H9 (cell line): ENCODE measurements around the gene SMCHD1. TPM values are rescaled to one million over a fixed set of nuclear protein-coding genes. Genes with fewer than 3 reads are reported as not detected.

Source experiments
- DNase-seq: peaks from one replicate; pipeline ENCODE4 v3.0.0-alpha.2; 2017
- H2AFZ ChIP-seq: one replicate; pipeline ENCODE4 v1.6.1; 2013; ENCODE audit warnings: mild to moderate bottlenecking, low read length, control low read depth, moderate library complexity
- H2AK5ac ChIP-seq: 2 replicates; pipeline ENCODE4 v1.6.1; 2013; ENCODE audit warnings: low read length, control low read depth, mixed read lengths; ENCODE audit not compliant: insufficient read length
- H2BK120ac ChIP-seq: one replicate; pipeline ENCODE4 v1.6.1; 2013; ENCODE audit warnings: low read depth, mild to moderate bottlenecking, low read length, control low read depth, inconsistent platforms; ENCODE audit not compliant: poor library complexity, severe bottlenecking
- H2BK12ac ChIP-seq: 2 replicates; pipeline ENCODE4 v1.6.1; 2013; ENCODE audit warnings: low read length, control low read depth, mixed read lengths, low read depth; ENCODE audit not compliant: insufficient read length
- H2BK15ac ChIP-seq: 2 replicates; pipeline ENCODE4 v1.6.1; 2013; ENCODE audit warnings: low read depth, low read length, control low read depth
- H2BK20ac ChIP-seq: one replicate; pipeline ENCODE4 v1.6.1; 2013; ENCODE audit warnings: low read depth, mild to moderate bottlenecking, low read length, control low read depth, inconsistent platforms; ENCODE audit not compliant: poor library complexity, severe bottlenecking
- H2BK5ac ChIP-seq: 2 replicates; pipeline ENCODE4 v1.6.1; 2013; ENCODE audit warnings: low read length, control low read depth, mixed read lengths; ENCODE audit not compliant: insufficient read length
- H3K14ac ChIP-seq: 2 replicates; pipeline ENCODE4 v1.6.1; 2013; ENCODE audit warnings: low read length, control low read depth; ENCODE audit not compliant: insufficient read depth
- H3K18ac ChIP-seq: 2 replicates; pipeline ENCODE4 v1.6.1; 2013; ENCODE audit warnings: low read depth, mild to moderate bottlenecking, mixed read lengths, low read length, control low read depth; ENCODE audit not compliant: insufficient read length
- H3K23ac ChIP-seq: 2 replicates; pipeline ENCODE4 v1.6.1; 2013; ENCODE audit warnings: low read length, control low read depth, mixed read lengths, low read depth; ENCODE audit not compliant: insufficient read length
- H3K23me2 ChIP-seq: 2 replicates; pipeline ENCODE4 v1.6.1; 2013; ENCODE audit warnings: low read depth, mild to moderate bottlenecking, mixed read lengths, low read length, control low read depth; ENCODE audit not compliant: insufficient read length, poor library complexity, severe bottlenecking
- H3K27ac ChIP-seq: 2 replicates; pipeline ENCODE4 v1.5.1; 2013; ENCODE audit warnings: low read length, control low read depth, mixed read lengths, low read depth; ENCODE audit not compliant: insufficient read length
- H3K27me3 ChIP-seq: 2 replicates; pipeline ENCODE4 v1.6.1; 2013; ENCODE audit warnings: low read length, control low read depth, inconsistent platforms; ENCODE audit not compliant: insufficient read depth
- H3K4ac ChIP-seq: 2 replicates; pipeline ENCODE4 v1.6.1; 2013; ENCODE audit warnings: low read depth, mild to moderate bottlenecking, control low read depth, inconsistent platforms, low read length, moderate library complexity
- H3K4me1 ChIP-seq: 2 replicates; pipeline ENCODE4 v1.6.1; 2013; ENCODE audit warnings: low read length, control low read depth, inconsistent platforms; ENCODE audit not compliant: insufficient read depth
- H3K4me2 ChIP-seq: 2 replicates; pipeline ENCODE4 v1.6.1; 2013; ENCODE audit warnings: low read length, control low read depth, mixed read lengths; ENCODE audit not compliant: insufficient read length, insufficient read depth
- H3K56ac ChIP-seq: 2 replicates; pipeline ENCODE4 v1.6.1; 2013; ENCODE audit warnings: low read depth, mild to moderate bottlenecking, mixed read lengths, low read length, control low read depth; ENCODE audit not compliant: insufficient read length
- H3K79me1 ChIP-seq: 2 replicates; pipeline ENCODE4 v1.6.1; 2013; ENCODE audit warnings: low read depth, mild to moderate bottlenecking, moderate library complexity, low read length, control low read depth, inconsistent platforms; ENCODE audit not compliant: insufficient read depth, poor library complexity, severe bottlenecking
- H3K79me2 ChIP-seq: 2 replicates; pipeline ENCODE4 v1.6.1; 2013; ENCODE audit warnings: low read length, control low read depth, inconsistent platforms; ENCODE audit not compliant: insufficient read depth
- H3K9ac ChIP-seq: 2 replicates; pipeline ENCODE4 v1.6.1; 2013; ENCODE audit warnings: low read length, control low read depth, mixed read lengths; ENCODE audit not compliant: insufficient read length; ENCODE audit errors: extremely low read depth
- H3K9me3 ChIP-seq: one replicate; pipeline ENCODE4 v1.6.1; 2013; ENCODE audit warnings: low read depth, low read length, inconsistent platforms; ENCODE audit not compliant: control insufficient read depth
- H3T11ph ChIP-seq: one replicate; pipeline ENCODE4 v1.6.1; 2013; ENCODE audit warnings: mild to moderate bottlenecking, low read length, control low read depth, inconsistent platforms
- H4K20me1 ChIP-seq: one replicate; pipeline ENCODE4 v1.6.1; 2013; ENCODE audit not compliant: control insufficient read depth, insufficient read length, insufficient read depth
- H4K5ac ChIP-seq: 2 replicates; pipeline ENCODE4 v1.6.1; 2013; ENCODE audit warnings: low read depth, mild to moderate bottlenecking, mixed read lengths, low read length, control low read depth; ENCODE audit not compliant: insufficient read length
- H4K8ac ChIP-seq: replicated peaks from 2 replicates; pipeline ENCODE4 v1.6.1; 2013; ENCODE audit warnings: low read length, control low read depth, mixed read lengths, low read depth; ENCODE audit not compliant: insufficient read length
- H4K91ac ChIP-seq: 2 replicates; pipeline ENCODE4 v1.6.1; 2013; ENCODE audit warnings: low read depth, mild to moderate bottlenecking, moderate library complexity, mixed read lengths, low read length, control low read depth; ENCODE audit not compliant: insufficient read length
- H3K27ac Mint-ChIP-seq, 3 experiments: 2 replicates in 2 of 3; 3 replicates in 1 of 3; pipeline ENCODE4 v1.8.0; 2020 to 2021; ENCODE audit warnings: mixed read lengths in 3 of 3, mild to moderate bottlenecking in 1 of 3, moderate library complexity in 1 of 3
- H3K27me3 Mint-ChIP-seq: 2 replicates; pipeline ENCODE4 v1.8.0; 2021; ENCODE audit warnings: low read depth, mild to moderate bottlenecking, moderate library complexity, mixed read lengths
- H3K36me3 Mint-ChIP-seq, 3 experiments: 2 replicates in 2 of 3; 3 replicates in 1 of 3; pipeline ENCODE4 v1.8.0; 2020 to 2021; ENCODE audit warnings: low read depth in 3 of 3, mixed read lengths in 3 of 3; ENCODE audit not compliant: insufficient read depth in 1 of 3
- H3K4me1 Mint-ChIP-seq, 2 experiments: 2 replicates each; pipeline ENCODE4 v1.8.0; 2020; ENCODE audit warnings: mixed read lengths in 2 of 2
- H3K4me3 Mint-ChIP-seq, 2 experiments: 2 replicates in 1 of 2; 3 replicates in 1 of 2; pipeline ENCODE4 v1.8.0; 2020 to 2021; ENCODE audit warnings: mild to moderate bottlenecking in 2 of 2, mixed read lengths in 2 of 2, moderate library complexity in 1 of 2
- H3K9me3 Mint-ChIP-seq, 2 experiments: 2 replicates in 1 of 2; 3 replicates in 1 of 2; pipeline ENCODE4 v1.8.0; 2020; ENCODE audit warnings: mild to moderate bottlenecking in 2 of 2, mixed read lengths in 2 of 2, moderate library complexity in 1 of 2
- WGBS: extraction: QIAGEN DNeasy Blood & Tissue Kit; methylation state at CpG from one replicate; pipeline ENCODE4 v1.1.7; 2013; ENCODE audit warnings: missing lambda C conversion rate, low lambda C conversion rate, mixed read lengths; ENCODE audit not compliant: insufficient read length; ENCODE audit errors: extremely low coverage; 5-methylcytosine and 5-hydroxymethylcytosine counted together
- total RNA-seq: library from RNA; stranded (reverse); gene quantifications from 2 replicates; pipeline ENCODE4 v1.2.1, GENCODE V29; 2021
- TF ChIP-seq, protein P1 (sequence below): fragments of 200-600 bp; sonication (generic); conservative IDR thresholded peaks from 3 replicates; pipeline ENCODE4 v1.8.0; 2021; ENCODE audit warnings: antibody characterized with exemption, mild to moderate bottlenecking

Gene SMCHD1
- total RNA-seq, 1 experiment from 2014 or later: 53.5 TPM

GRCh38 chr18:2654169-2654927 is 1.2 kb upstream of the SMCHD1 start:
- Mint-ChIP-seq H3K27ac (no peak overlapping the region), H3K36me3 (peaks cover 0 to 4% (median 0%) of the 10 kb centered on the region in 3 experiments; a peak in 2 of 7 replicates), H3K4me3 (peak overlapping the region; percentile 92), H3K4me1 (peaks cover 27 to 30% of the 10 kb centered on the region in 2 experiments), H3K27me3 (peaks cover 37% of the 10 kb centered on the region), H3K9me3 (no peaks in the 10 kb centered on the region; a peak in 1 of 5 replicates)
- no peak overlapping the region for H4K8ac ChIP-seq
- no CpG with 5 or more reads among the region's 13 CpGs for WGBS
- no peak overlapping the region for H3K56ac ChIP-seq
- H2BK20ac ChIP-seq: no peak overlapping the region
- H3K14ac ChIP-seq: no peak overlapping the region
- peaks cover 11% of the 10 kb centered on the region for H3K23me2 ChIP-seq
- H3K9ac ChIP-seq: peak overlapping the region; percentile 59
- peak overlapping the region; percentile 67 for H2AFZ ChIP-seq
- H3T11ph ChIP-seq: no peak overlapping the region
- H3K23ac ChIP-seq: no peak overlapping the region
- no peak overlapping the region for H4K91ac ChIP-seq
- H3K79me1 ChIP-seq: no peaks in the 10 kb centered on the region
- peaks cover 2% of the 10 kb centered on the region; the same call in 1 of the 2 replicates for H3K4me1 ChIP-seq
- DNase-seq: no peak
- TF ChIP-seq, protein P1, sequence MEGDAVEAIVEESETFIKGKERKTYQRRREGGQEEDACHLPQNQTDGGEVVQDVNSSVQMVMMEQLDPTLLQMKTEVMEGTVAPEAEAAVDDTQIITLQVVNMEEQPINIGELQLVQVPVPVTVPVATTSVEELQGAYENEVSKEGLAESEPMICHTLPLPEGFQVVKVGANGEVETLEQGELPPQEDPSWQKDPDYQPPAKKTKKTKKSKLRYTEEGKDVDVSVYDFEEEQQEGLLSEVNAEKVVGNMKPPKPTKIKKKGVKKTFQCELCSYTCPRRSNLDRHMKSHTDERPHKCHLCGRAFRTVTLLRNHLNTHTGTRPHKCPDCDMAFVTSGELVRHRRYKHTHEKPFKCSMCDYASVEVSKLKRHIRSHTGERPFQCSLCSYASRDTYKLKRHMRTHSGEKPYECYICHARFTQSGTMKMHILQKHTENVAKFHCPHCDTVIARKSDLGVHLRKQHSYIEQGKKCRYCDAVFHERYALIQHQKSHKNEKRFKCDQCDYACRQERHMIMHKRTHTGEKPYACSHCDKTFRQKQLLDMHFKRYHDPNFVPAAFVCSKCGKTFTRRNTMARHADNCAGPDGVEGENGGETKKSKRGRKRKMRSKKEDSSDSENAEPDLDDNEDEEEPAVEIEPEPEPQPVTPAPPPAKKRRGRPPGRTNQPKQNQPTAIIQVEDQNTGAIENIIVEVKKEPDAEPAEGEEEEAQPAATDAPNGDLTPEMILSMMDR: no peak
- peak overlapping the region; percentile 97 for H3K4me2 ChIP-seq
- H3K79me2 ChIP-seq: peaks cover 7% of the 10 kb centered on the region; the same call in 1 of the 2 replicates
- no peak overlapping the region for H4K5ac ChIP-seq
- no peak overlapping the region for H2BK12ac ChIP-seq
- no peak overlapping the region for H2BK5ac ChIP-seq
- H2BK15ac ChIP-seq: no peak overlapping the region
- H2BK120ac ChIP-seq: no peak overlapping the region
- no peaks in the 10 kb centered on the region for H3K9me3 ChIP-seq
- no peak overlapping the region for H3K27ac ChIP-seq
- peaks cover 17% of the 10 kb centered on the region; the same call in 1 of the 2 replicates for H3K27me3 ChIP-seq
- H3K18ac ChIP-seq: no peak overlapping the region
- no peaks in the 10 kb centered on the region for H4K20me1 ChIP-seq
- H3K4ac ChIP-seq: no peak overlapping the region
- no peak overlapping the region for H2AK5ac ChIP-seq
